Neural cell (in vitro differentiated cells): ENCODE data around the gene SLC36A1. TPM values are rescaled to one million over a fixed set of nuclear protein-coding genes. Genes with fewer than 3 reads are reported as not detected.

Source experiments
- H2AFZ ChIP-seq: fragments of 200-600, 300-800 bp; sonication (generic), shearing (Covaris generic); 2 replicates; pipeline ENCODE4 v1.6.0; 2014; ENCODE audit warnings: low read depth, mild to moderate bottlenecking, antibody characterized with exemption, low read length, moderate library complexity
- H3F3A ChIP-seq: fragments of 200-600 bp; shearing (Covaris generic); 2 replicates; pipeline ENCODE4 v1.6.1; 2016; ENCODE audit warnings: mild to moderate bottlenecking, moderate library complexity, mixed read lengths, antibody characterized with exemption, low read length; ENCODE audit not compliant: insufficient read depth, poor library complexity, severe bottlenecking
- H3K27ac ChIP-seq: fragments of 200-600, 300-800 bp; sonication (generic), shearing (Covaris generic); 2 replicates; pipeline ENCODE4 v1.5.1; 2014; ENCODE audit warnings: mild to moderate bottlenecking, low read length, moderate library complexity
- H3K27me3 ChIP-seq: fragments of 300-800, 200-600 bp; sonication (generic), shearing (Covaris generic); 2 replicates; pipeline ENCODE4 v1.6.0; 2014; ENCODE audit warnings: mild to moderate bottlenecking, low read depth, low read length, moderate library complexity; ENCODE audit not compliant: insufficient read depth
- H3K36me3 ChIP-seq: fragments of 300-800, 200-600 bp; sonication (generic), shearing (Covaris generic); 2 replicates; pipeline ENCODE4 v1.5.1; 2014; ENCODE audit warnings: mild to moderate bottlenecking, antibody characterized with exemption, low read length, moderate library complexity; ENCODE audit not compliant: insufficient read depth
- H3K4me2 ChIP-seq: fragments of 300-800, 200-600 bp; sonication (generic), shearing (Covaris generic); 2 replicates; pipeline ENCODE4 v1.6.0; 2014; ENCODE audit warnings: mild to moderate bottlenecking, low read length
- H3K4me3 ChIP-seq: fragments of 300-800, 200-600 bp; sonication (generic), shearing (Covaris generic); 2 replicates; pipeline ENCODE4 v1.5.1; 2014; ENCODE audit warnings: mild to moderate bottlenecking, low read length, moderate library complexity
- H3K79me2 ChIP-seq: fragments of 200-600 bp; shearing (Covaris generic); replicated peaks from 2 replicates; pipeline ENCODE4 v1.6.0; 2014; ENCODE audit warnings: mild to moderate bottlenecking, low read length, moderate library complexity; ENCODE audit not compliant: insufficient read depth
- H3K9ac ChIP-seq: fragments of 300-800, 200-600 bp; sonication (generic), shearing (Covaris generic); 2 replicates; pipeline ENCODE4 v1.6.1; 2016; ENCODE audit warnings: mild to moderate bottlenecking, low read length, mixed read lengths
- H3K9me2 ChIP-seq: fragments of 200-600 bp; shearing (Covaris generic); 2 replicates; pipeline ENCODE4 v1.6.1; 2016; ENCODE audit warnings: mild to moderate bottlenecking, low read length, mixed read lengths; ENCODE audit not compliant: insufficient read depth
- H3K9me3 ChIP-seq: fragments of 200-600, 300-800 bp; sonication (generic), shearing (Covaris generic); 2 replicates; pipeline ENCODE4 v1.6.1; 2016; ENCODE audit warnings: mild to moderate bottlenecking, mixed run types, low read length, moderate library complexity, mixed read lengths
- H4K20me1 ChIP-seq: fragments of 200-600 bp; shearing (Covaris generic); 2 replicates; pipeline ENCODE4 v1.6.1; 2016; ENCODE audit warnings: mild to moderate bottlenecking, mixed run types; ENCODE audit not compliant: insufficient read depth
- EP300 ChIP-seq: fragments of 450-650 bp; conservative IDR thresholded peaks from 2 replicates; pipeline ENCODE4 v1.6.1; 2014; ENCODE audit warnings: antibody characterized with exemption, mild to moderate bottlenecking, moderate library complexity; ENCODE audit not compliant: poor library complexity, severe bottlenecking
- EZH2 ChIP-seq: fragments of 200-600, 300-800 bp; shearing (Covaris generic), sonication (generic); IDR thresholded peaks from 2 replicates; pipeline ENCODE4 v1.6.1; 2014; ENCODE audit warnings: antibody characterized with exemption, low read length, borderline replicate concordance, mild to moderate bottlenecking; ENCODE audit not compliant: insufficient read depth, poor library complexity, severe bottlenecking
- MXI1 ChIP-seq: fragments of 450-650 bp; conservative IDR thresholded peaks from 2 replicates; pipeline ENCODE4 v1.6.1; 2014; ENCODE audit warnings: antibody characterized with exemption, mild to moderate bottlenecking; ENCODE audit not compliant: poor library complexity, severe bottlenecking
- POLR2AphosphoS5 ChIP-seq: IDR thresholded peaks from 2 replicates; pipeline ENCODE4 v1.6.1; 2012
- RAD21 ChIP-seq: fragments of 450-650 bp; conservative IDR thresholded peaks from 2 replicates; pipeline ENCODE4 v1.6.1; 2014; ENCODE audit warnings: antibody characterized with exemption, mild to moderate bottlenecking, moderate library complexity
- SMC3 ChIP-seq: fragments of 450-650 bp; conservative IDR thresholded peaks from 2 replicates; pipeline ENCODE4 v1.6.1; 2014; ENCODE audit warnings: antibody characterized with exemption, mild to moderate bottlenecking, moderate library complexity; ENCODE audit not compliant: poor library complexity
- TAF1 ChIP-seq: IDR thresholded peaks from 2 replicates; pipeline ENCODE4 v1.6.1; 2012; ENCODE audit warnings: low read depth
- polyA plus RNA-seq: library from polyadenylated mRNA; depleted of rRNA; stranded (reverse); fragments of >200 nt; gene quantifications from 2 replicates; pipeline ENCODE4 v1.2.3, GENCODE V29; 2014
- TF ChIP-seq, protein P1 (sequence below): fragments of 450-650 bp; IDR thresholded peaks from 2 replicates; pipeline ENCODE4 v1.5.1; 2014; ENCODE audit warnings: antibody characterized with exemption, mild to moderate bottlenecking, moderate library complexity; ENCODE audit not compliant: poor library complexity, severe bottlenecking
- TF ChIP-seq, protein P2 (sequence below): IDR thresholded peaks from 2 replicates; pipeline ENCODE4 v1.6.1; 2012; ENCODE audit warnings: borderline replicate concordance

Gene SLC36A1
- polyA plus RNA-seq, 1 donor from 2014 or later, result 5.3 TPM

DNA sequence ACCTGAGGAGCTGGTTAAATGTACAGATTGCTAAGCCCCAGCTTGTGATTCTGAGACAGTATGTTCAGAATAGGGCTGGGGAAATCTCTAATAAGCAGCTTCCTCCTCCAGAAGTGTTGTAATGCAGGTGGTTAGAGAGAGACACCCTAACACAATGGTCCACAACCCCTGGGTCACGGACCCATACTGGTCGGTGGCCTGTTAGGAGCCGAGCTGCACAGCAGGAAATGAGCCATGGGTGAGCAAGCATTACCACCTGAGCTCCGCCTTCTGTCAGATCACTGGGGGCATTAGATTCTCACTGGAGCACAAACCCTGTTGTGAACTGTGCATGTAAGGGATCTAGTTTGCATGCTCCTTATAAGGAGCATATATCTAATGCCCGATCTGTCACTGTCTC lies 61.8 kb downstream of the SLC36A1 start:
- Histone ChIP-seq H3K4me3 (no peak overlapping the region), H3F3A (no peaks in the 10 kb centered on the region), H3K27ac (no peak overlapping the region), H4K20me1 (no peaks in the 10 kb centered on the region), H3K79me2 (no peaks in the 10 kb centered on the region), H3K36me3 (no peaks in the 10 kb centered on the region), H3K4me2 (no peak overlapping the region), H3K9me3 (no peaks in the 10 kb centered on the region), H2AFZ (no peak overlapping the region), H3K9me2 (no peaks in the 10 kb centered on the region), H3K27me3 (no peaks in the 10 kb centered on the region), H3K9ac (no peak overlapping the region)
- no peak for TF ChIP-seq MXI1
- no peak for TF ChIP-seq EZH2
- TF ChIP-seq POLR2AphosphoS5, result no peak
- TF ChIP-seq, protein P1, sequence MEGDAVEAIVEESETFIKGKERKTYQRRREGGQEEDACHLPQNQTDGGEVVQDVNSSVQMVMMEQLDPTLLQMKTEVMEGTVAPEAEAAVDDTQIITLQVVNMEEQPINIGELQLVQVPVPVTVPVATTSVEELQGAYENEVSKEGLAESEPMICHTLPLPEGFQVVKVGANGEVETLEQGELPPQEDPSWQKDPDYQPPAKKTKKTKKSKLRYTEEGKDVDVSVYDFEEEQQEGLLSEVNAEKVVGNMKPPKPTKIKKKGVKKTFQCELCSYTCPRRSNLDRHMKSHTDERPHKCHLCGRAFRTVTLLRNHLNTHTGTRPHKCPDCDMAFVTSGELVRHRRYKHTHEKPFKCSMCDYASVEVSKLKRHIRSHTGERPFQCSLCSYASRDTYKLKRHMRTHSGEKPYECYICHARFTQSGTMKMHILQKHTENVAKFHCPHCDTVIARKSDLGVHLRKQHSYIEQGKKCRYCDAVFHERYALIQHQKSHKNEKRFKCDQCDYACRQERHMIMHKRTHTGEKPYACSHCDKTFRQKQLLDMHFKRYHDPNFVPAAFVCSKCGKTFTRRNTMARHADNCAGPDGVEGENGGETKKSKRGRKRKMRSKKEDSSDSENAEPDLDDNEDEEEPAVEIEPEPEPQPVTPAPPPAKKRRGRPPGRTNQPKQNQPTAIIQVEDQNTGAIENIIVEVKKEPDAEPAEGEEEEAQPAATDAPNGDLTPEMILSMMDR, result no peak
- no peak for TF ChIP-seq TAF1

DNA sequence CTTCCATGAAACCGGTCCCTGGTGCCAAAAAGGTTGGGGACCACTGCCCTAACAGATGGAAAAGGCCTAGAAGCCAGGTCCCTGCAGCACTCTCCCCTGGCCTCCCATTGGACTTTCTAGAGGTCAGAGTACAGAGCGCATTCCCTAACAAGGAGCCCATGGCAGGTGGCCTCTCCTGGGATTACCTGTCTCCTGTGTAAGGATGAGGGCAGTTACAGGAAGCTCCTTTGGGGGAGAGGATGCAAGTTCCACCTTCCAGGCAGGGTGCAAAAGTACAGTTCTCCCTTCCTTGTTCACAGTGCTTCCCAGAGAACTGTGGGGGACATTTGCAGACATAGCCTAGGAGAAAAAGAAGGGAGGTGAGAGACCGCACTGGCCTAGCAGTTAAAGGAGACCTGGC lies 62.4 kb downstream of the SLC36A1 start:
- Histone ChIP-seq H3K9me2 (no peaks in the 10 kb centered on the region), H3F3A (no peaks in the 10 kb centered on the region), H2AFZ (no peak overlapping the region), H3K4me3 (no peak overlapping the region), H4K20me1 (no peaks in the 10 kb centered on the region), H3K27ac (no peak overlapping the region), H3K79me2 (no peaks in the 10 kb centered on the region), H3K27me3 (no peaks in the 10 kb centered on the region), H3K36me3 (no peaks in the 10 kb centered on the region), H3K9me3 (no peaks in the 10 kb centered on the region), H3K4me2 (no peak overlapping the region), H3K9ac (no peak overlapping the region)
- TF ChIP-seq MXI1, result no peak
- no peak for TF ChIP-seq RAD21
- TF ChIP-seq, protein P2, sequence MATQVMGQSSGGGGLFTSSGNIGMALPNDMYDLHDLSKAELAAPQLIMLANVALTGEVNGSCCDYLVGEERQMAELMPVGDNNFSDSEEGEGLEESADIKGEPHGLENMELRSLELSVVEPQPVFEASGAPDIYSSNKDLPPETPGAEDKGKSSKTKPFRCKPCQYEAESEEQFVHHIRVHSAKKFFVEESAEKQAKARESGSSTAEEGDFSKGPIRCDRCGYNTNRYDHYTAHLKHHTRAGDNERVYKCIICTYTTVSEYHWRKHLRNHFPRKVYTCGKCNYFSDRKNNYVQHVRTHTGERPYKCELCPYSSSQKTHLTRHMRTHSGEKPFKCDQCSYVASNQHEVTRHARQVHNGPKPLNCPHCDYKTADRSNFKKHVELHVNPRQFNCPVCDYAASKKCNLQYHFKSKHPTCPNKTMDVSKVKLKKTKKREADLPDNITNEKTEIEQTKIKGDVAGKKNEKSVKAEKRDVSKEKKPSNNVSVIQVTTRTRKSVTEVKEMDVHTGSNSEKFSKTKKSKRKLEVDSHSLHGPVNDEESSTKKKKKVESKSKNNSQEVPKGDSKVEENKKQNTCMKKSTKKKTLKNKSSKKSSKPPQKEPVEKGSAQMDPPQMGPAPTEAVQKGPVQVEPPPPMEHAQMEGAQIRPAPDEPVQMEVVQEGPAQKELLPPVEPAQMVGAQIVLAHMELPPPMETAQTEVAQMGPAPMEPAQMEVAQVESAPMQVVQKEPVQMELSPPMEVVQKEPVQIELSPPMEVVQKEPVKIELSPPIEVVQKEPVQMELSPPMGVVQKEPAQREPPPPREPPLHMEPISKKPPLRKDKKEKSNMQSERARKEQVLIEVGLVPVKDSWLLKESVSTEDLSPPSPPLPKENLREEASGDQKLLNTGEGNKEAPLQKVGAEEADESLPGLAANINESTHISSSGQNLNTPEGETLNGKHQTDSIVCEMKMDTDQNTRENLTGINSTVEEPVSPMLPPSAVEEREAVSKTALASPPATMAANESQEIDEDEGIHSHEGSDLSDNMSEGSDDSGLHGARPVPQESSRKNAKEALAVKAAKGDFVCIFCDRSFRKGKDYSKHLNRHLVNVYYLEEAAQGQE, result no peak
- no peak for TF ChIP-seq POLR2AphosphoS5
- TF ChIP-seq EP300, result no peak
- TF ChIP-seq SMC3, result no peak
- no peak for TF ChIP-seq TAF1
- TF ChIP-seq, protein P1, result no peak
- no peak for TF ChIP-seq EZH2
